Esophagus squamous epithelium (tissue), 4 donors: Measurements from ENCODE around the gene STX5.

Source experiments
- CTCF ChIP-seq, 6 experiments: fragments of 450-650 bp in 4 of 6; fragments of 200-600 bp in 2 of 6; sonication (generic) in 2 of 6; IDR thresholded peaks; one replicate each; pipeline ENCODE4 v1.5.1; 2016 to 2019; ENCODE audit warnings: antibody characterized with exemption in 6 of 6, mild to moderate bottlenecking in 4 of 6, moderate library complexity in 4 of 6
- POLR2A ChIP-seq, 4 donors: fragments of 450-650 bp; IDR thresholded peaks; one replicate each; pipeline ENCODE4 v1.6.1; 2017; ENCODE audit warnings: antibody characterized with exemption in 4 of 4, mild to moderate bottlenecking in 4 of 4, moderate library complexity in 3 of 4

GRCh38 chr11:62875698-62876478, 44.0 kb upstream of the STX5 start:
- no peak for TF ChIP-seq CTCF (IDR thresholded peaks at IDR 0.05)
- TF ChIP-seq POLR2A (IDR thresholded peaks at IDR 0.05): no peak
